Astrocyte (in vitro differentiated cells and primary cell): Measurements from ENCODE around the gene LEMD2. TPM values are rescaled to one million over a fixed set of nuclear protein-coding genes. Genes with fewer than 3 reads are reported as not detected.

ENCODE experiments used
- DNase-seq: peaks from one replicate; pipeline ENCODE4 v3.0.0-alpha.2; 2010; ENCODE audit warnings: low read depth
- FAIRE-seq: peaks from 2 replicates; lab custom pipeline; 2011; peaks lifted over from hg19 to GRCh38; lab: Jason Lieb, UNC
- H2AFZ ChIP-seq: 2 replicates; pipeline ENCODE4 v1.6.0; 2012; ENCODE audit warnings: low read depth, low read length, inconsistent platforms
- H3K27ac ChIP-seq: 2 replicates; pipeline ENCODE4 v1.5.1; 2011; ENCODE audit warnings: low read depth, low read length, inconsistent platforms
- H3K27me3 ChIP-seq: 2 replicates; pipeline ENCODE4 v1.6.0; 2011; ENCODE audit warnings: low read length, inconsistent platforms; ENCODE audit not compliant: insufficient read depth
- H3K36me3 ChIP-seq: 2 replicates; pipeline ENCODE4 v1.5.1; 2011; ENCODE audit warnings: low read length, inconsistent platforms; ENCODE audit not compliant: insufficient read depth
- H3K4me1 ChIP-seq: 2 replicates; pipeline ENCODE4 v1.5.1; 2011; ENCODE audit warnings: low read length, inconsistent platforms; ENCODE audit not compliant: insufficient read depth
- H3K4me2 ChIP-seq: 2 replicates; pipeline ENCODE4 v1.6.0; 2012; ENCODE audit warnings: low read length, inconsistent platforms
- H3K4me3 ChIP-seq: 2 replicates; pipeline ENCODE4 v1.5.1; 2011; ENCODE audit warnings: low read depth, mild to moderate bottlenecking, low read length, inconsistent platforms; ENCODE audit not compliant: insufficient read depth
- H3K79me2 ChIP-seq: 2 replicates; pipeline ENCODE4 v1.6.0; 2012; ENCODE audit warnings: mild to moderate bottlenecking, low read length, inconsistent platforms; ENCODE audit not compliant: insufficient read depth
- H3K9ac ChIP-seq: 2 replicates; pipeline ENCODE4 v1.6.0; 2012; ENCODE audit warnings: mild to moderate bottlenecking, low read length, inconsistent platforms
- H3K9me3 ChIP-seq: 2 replicates; pipeline ENCODE4 v1.5.1; 2012; ENCODE audit warnings: low read depth, mild to moderate bottlenecking, low read length, inconsistent platforms; ENCODE audit not compliant: insufficient read depth
- H4K20me1 ChIP-seq: 2 replicates; pipeline ENCODE4 v1.6.0; 2012; ENCODE audit warnings: low read length, inconsistent platforms; ENCODE audit not compliant: insufficient read depth
- H3K27ac Mint-ChIP-seq: one replicate; pipeline ENCODE4 v1.8.0; 2021; ENCODE audit warnings: mild to moderate bottlenecking, mixed read lengths; ENCODE audit not compliant: unreplicated experiment
- H3K27me3 Mint-ChIP-seq: one replicate; pipeline ENCODE4 v1.8.0; 2021; ENCODE audit warnings: low read depth, mixed read lengths; ENCODE audit not compliant: unreplicated experiment
- H3K36me3 Mint-ChIP-seq: one replicate; pipeline ENCODE4 v1.8.0; 2021; ENCODE audit warnings: low read depth, mixed read lengths; ENCODE audit not compliant: unreplicated experiment
- H3K4me1 Mint-ChIP-seq: one replicate; pipeline ENCODE4 v1.8.0; 2021; ENCODE audit warnings: low read depth, mixed read lengths; ENCODE audit not compliant: unreplicated experiment
- H3K4me3 Mint-ChIP-seq: one replicate; pipeline ENCODE4 v1.8.0; 2021; ENCODE audit warnings: mild to moderate bottlenecking, moderate library complexity, mixed read lengths; ENCODE audit not compliant: unreplicated experiment
- H3K9me3 Mint-ChIP-seq: one replicate; pipeline ENCODE4 v1.8.0; 2021; ENCODE audit warnings: mild to moderate bottlenecking, mixed read lengths; ENCODE audit not compliant: unreplicated experiment
- CTCF ChIP-seq: IDR thresholded peaks from 2 replicates; pipeline ENCODE4 v1.5.1; 2011; ENCODE audit warnings: low read depth, mild to moderate bottlenecking, inconsistent platforms, low read length, moderate library complexity; ENCODE audit not compliant: insufficient read depth
- EZH2 ChIP-seq: IDR thresholded peaks from 2 replicates; pipeline ENCODE4 v1.6.1; 2012; ENCODE audit warnings: mild to moderate bottlenecking, low read length, inconsistent platforms; ENCODE audit not compliant: insufficient read depth
- total RNA-seq: library from RNA; stranded (reverse); gene quantifications from 2 replicates; pipeline ENCODE4 v1.2.1, GENCODE V29; 2021

Gene LEMD2
- total RNA-seq, 1 donor from 2014 or later: 62.2 TPM

- DNase-seq (no peak), FAIRE-seq (no peak)
- H3K4me1 ChIP-seq: peaks cover 25% of the 10 kb centered on the region
- Mint-ChIP-seq H3K27ac (no peak overlapping the region), H3K9me3 (peaks cover 7% of the 10 kb centered on the region), H3K36me3 (peaks cover 3% of the 10 kb centered on the region), H3K4me1 (peaks cover 27% of the 10 kb centered on the region), H3K27me3 (peaks cover 22% of the 10 kb centered on the region), H3K4me3 (no peak overlapping the region)
- no peak overlapping the region for H3K27ac ChIP-seq
- no peaks in the 10 kb centered on the region for H3K36me3 ChIP-seq
- TF ChIP-seq CTCF: no peak
- no peak for TF ChIP-seq EZH2
- H3K9ac ChIP-seq: no peak overlapping the region
- H3K27me3 ChIP-seq: no peaks in the 10 kb centered on the region
- H3K79me2 ChIP-seq: no peaks in the 10 kb centered on the region
- H3K9me3 ChIP-seq: peaks cover 4% of the 10 kb centered on the region
- no peak overlapping the region for H3K4me3 ChIP-seq
- no peak overlapping the region for H3K4me2 ChIP-seq
- H4K20me1 ChIP-seq: no peaks in the 10 kb centered on the region
- H2AFZ ChIP-seq: no peak overlapping the region
Measured at GRCh38 chr6:33766921-33767907, 21.7 kb downstream of the LEMD2 start.

- H3K4me2 ChIP-seq: no peak overlapping the region
- no peaks in the 10 kb centered on the region for H4K20me1 ChIP-seq
- H3K9me3 ChIP-seq: peaks cover 4% of the 10 kb centered on the region
- H3K4me3 Mint-ChIP-seq: no peak overlapping the region
- H3K4me3 ChIP-seq: no peak overlapping the region
- no peaks in the 10 kb centered on the region for H3K27me3 ChIP-seq
- H3K36me3 ChIP-seq: no peaks in the 10 kb centered on the region
- H3K9me3 Mint-ChIP-seq: peaks cover 7% of the 10 kb centered on the region
- FAIRE-seq (no peak), DNase-seq (no peak)
- H3K27me3 Mint-ChIP-seq: peaks cover 24% of the 10 kb centered on the region
- H3K27ac ChIP-seq: no peak overlapping the region
- H2AFZ ChIP-seq: no peak overlapping the region
- peaks cover 14% of the 10 kb centered on the region for H3K4me1 Mint-ChIP-seq
- H3K36me3 Mint-ChIP-seq: peaks cover 3% of the 10 kb centered on the region
- no peaks in the 10 kb centered on the region for H3K79me2 ChIP-seq
- peak overlapping the region; percentile 26 for H3K27ac Mint-ChIP-seq
- peaks cover 8% of the 10 kb centered on the region for H3K4me1 ChIP-seq
- TF ChIP-seq CTCF: no peak
- TF ChIP-seq EZH2: no peak
- H3K9ac ChIP-seq: no peak overlapping the region
Measured at GRCh38 chr6:33765368-33765767, 23.6 kb downstream of the LEMD2 start.

GRCh38 chr6:33764036-33764435 lies 24.9 kb downstream of the LEMD2 start:
- Histone ChIP-seq H3K9ac (no peak overlapping the region), H3K79me2 (no peaks in the 10 kb centered on the region), H3K4me3 (no peak overlapping the region), H2AFZ (no peak overlapping the region), H3K27ac (no peak overlapping the region), H3K36me3 (no peaks in the 10 kb centered on the region), H3K4me1 (no peaks in the 10 kb centered on the region), H3K4me2 (no peak overlapping the region), H3K9me3 (peaks cover 4% of the 10 kb centered on the region), H4K20me1 (no peaks in the 10 kb centered on the region), H3K27me3 (no peaks in the 10 kb centered on the region)
- Mint-ChIP-seq H3K9me3 (peaks cover 7% of the 10 kb centered on the region), H3K27ac (no peak overlapping the region), H3K36me3 (peaks cover 3% of the 10 kb centered on the region), H3K4me3 (no peak overlapping the region), H3K27me3 (peaks cover 24% of the 10 kb centered on the region), H3K4me1 (peaks cover 7% of the 10 kb centered on the region)
- DNase-seq (no peak), FAIRE-seq (no peak)
- no peak for TF ChIP-seq CTCF
- TF ChIP-seq EZH2: no peak
